ENCODE results near the gene FXR1.

Gene FXR1

DNA sequence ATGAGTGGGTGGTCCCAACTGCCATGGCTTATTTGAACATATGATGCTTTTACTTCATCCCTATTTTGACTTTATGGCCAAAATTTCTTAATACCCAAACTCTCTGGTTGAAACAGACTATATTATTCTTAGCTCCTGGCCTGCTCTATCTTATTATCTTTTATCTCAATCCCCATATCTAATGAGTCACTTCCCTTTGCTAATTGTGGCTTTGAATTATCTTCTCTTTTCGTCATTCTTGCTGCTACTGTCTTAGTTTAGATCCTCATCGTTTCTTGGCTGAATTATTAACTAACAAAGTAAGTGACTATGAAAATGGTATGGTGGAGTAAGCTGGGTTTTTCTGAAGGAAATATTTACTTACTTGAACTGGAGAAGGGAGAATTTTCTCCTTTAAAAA is 105.2 kb downstream of the FXR1 start:
- Histone ChIP-seq H3K4me3 (ENCODE audit: low read length) (no peak overlapping the region), H3K9ac (ENCODE audit: low read length) (no peak overlapping the region), H4K20me1 (ENCODE audit: insufficient read depth, low read length) (no peaks in the 10 kb centered on the region), H2AFZ (ENCODE audit: low read depth, low read length) (no peak overlapping the region), H3K27me3 (ENCODE audit: low read depth, low read length) (no peaks in the 10 kb centered on the region), H3K79me2 (ENCODE audit: low read length) (no peaks in the 10 kb centered on the region), H3K27ac (ENCODE audit: low read length) (no peak overlapping the region), H3K36me3 (replicated peaks; ENCODE audit: low read depth, low read length) (no peaks in the 10 kb centered on the region), H3K4me1 (ENCODE audit: low read length) (no peaks in the 10 kb centered on the region), H3K9me3 (ENCODE audit: insufficient read depth, low read length) (no peaks in the 10 kb centered on the region), H3K4me2 (ENCODE audit: low read length) (no peak overlapping the region)
- TF ChIP-seq, protein P1, sequence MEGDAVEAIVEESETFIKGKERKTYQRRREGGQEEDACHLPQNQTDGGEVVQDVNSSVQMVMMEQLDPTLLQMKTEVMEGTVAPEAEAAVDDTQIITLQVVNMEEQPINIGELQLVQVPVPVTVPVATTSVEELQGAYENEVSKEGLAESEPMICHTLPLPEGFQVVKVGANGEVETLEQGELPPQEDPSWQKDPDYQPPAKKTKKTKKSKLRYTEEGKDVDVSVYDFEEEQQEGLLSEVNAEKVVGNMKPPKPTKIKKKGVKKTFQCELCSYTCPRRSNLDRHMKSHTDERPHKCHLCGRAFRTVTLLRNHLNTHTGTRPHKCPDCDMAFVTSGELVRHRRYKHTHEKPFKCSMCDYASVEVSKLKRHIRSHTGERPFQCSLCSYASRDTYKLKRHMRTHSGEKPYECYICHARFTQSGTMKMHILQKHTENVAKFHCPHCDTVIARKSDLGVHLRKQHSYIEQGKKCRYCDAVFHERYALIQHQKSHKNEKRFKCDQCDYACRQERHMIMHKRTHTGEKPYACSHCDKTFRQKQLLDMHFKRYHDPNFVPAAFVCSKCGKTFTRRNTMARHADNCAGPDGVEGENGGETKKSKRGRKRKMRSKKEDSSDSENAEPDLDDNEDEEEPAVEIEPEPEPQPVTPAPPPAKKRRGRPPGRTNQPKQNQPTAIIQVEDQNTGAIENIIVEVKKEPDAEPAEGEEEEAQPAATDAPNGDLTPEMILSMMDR (IDR thresholded peaks at IDR 0.05; ENCODE audit: low read depth, low read length) = no peak
- no peak for TF ChIP-seq EZH2phosphoT487 (IDR thresholded peaks at IDR 0.05; ENCODE audit: low read depth)

DNA sequence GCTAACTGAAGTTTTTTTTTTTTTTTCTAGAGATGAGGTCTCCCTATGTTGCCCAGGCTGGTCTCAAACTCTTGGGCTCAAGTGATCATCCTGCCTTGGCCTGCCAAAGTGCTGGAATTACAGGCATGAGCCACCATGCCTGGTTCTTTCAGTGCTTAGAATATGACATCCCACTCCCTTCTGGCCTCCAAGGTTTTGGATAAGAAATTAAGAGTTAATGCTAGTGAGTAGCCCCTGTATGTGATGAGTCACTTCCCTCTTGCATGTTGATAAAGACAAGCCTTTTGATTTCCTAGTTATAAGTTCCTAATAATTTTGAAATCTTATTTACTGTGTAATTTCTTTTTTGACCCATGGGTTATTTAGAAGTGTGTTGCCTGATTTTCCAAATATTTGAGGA is 112.7 kb downstream of the FXR1 start:
- Histone ChIP-seq H3K27me3 (ENCODE audit: low read depth, low read length) (no peaks in the 10 kb centered on the region), H3K27ac (ENCODE audit: low read length) (no peak overlapping the region), H3K4me2 (ENCODE audit: low read length) (no peak overlapping the region), H3K9me3 (ENCODE audit: insufficient read depth, low read length) (0 out of 2 replicates have a peak, but pooled peaks cover 4% of the 10 kb centered on the region), H3K4me3 (ENCODE audit: low read length) (no peak overlapping the region), H3K79me2 (ENCODE audit: low read length) (no peaks in the 10 kb centered on the region), H3K9ac (ENCODE audit: low read length) (no peak overlapping the region), H3K4me1 (ENCODE audit: low read length) (no peaks in the 10 kb centered on the region), H2AFZ (ENCODE audit: low read depth, low read length) (no peak overlapping the region), H3K36me3 (replicated peaks; ENCODE audit: low read depth, low read length) (no peaks in the 10 kb centered on the region), H4K20me1 (ENCODE audit: insufficient read depth, low read length) (no peaks in the 10 kb centered on the region)
- TF ChIP-seq, protein P1 (IDR thresholded peaks at IDR 0.05; ENCODE audit: low read depth, low read length) = no peak
- no peak for TF ChIP-seq EZH2phosphoT487 (IDR thresholded peaks at IDR 0.05; ENCODE audit: low read depth)

DNA sequence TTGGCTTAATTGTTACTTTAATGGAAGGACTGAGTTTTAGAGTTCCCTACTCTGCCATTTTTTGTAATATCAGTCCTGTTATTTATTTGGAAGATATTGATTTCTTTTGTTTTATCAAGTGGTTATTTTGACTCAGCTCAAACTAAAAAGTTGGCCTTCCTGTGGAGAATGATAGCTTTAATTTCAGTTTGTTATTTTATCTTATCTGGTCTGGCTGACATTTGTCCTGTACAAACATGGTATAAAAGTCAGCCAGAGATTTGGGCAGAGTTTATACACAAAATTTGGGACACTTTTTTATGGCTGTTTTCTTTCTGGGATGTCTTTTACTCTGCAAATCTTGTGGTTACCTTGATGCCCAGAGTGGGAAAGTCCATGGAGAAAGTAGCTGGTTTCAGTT is 118.5 kb downstream of the FXR1 start:
- Histone ChIP-seq H2AFZ (ENCODE audit: low read depth, low read length) (no peak overlapping the region), H3K36me3 (replicated peaks; ENCODE audit: low read depth, low read length) (no peaks in the 10 kb centered on the region), H3K27ac (ENCODE audit: low read length) (no peak overlapping the region), H3K4me2 (ENCODE audit: low read length) (no peak overlapping the region), H3K4me3 (ENCODE audit: low read length) (no peak overlapping the region), H3K9ac (ENCODE audit: low read length) (no peak overlapping the region), H3K4me1 (ENCODE audit: low read length) (no peaks in the 10 kb centered on the region), H3K9me3 (ENCODE audit: insufficient read depth, low read length) (0 out of 2 replicates have a peak, but pooled peaks cover under 1% of the 10 kb centered on the region), H3K79me2 (ENCODE audit: low read length) (no peaks in the 10 kb centered on the region), H3K27me3 (ENCODE audit: low read depth, low read length) (no peaks in the 10 kb centered on the region), H4K20me1 (ENCODE audit: insufficient read depth, low read length) (no peaks in the 10 kb centered on the region)
- TF ChIP-seq, protein P1 (IDR thresholded peaks at IDR 0.05; ENCODE audit: low read depth, low read length) = no peak
- no peak for TF ChIP-seq EZH2phosphoT487 (IDR thresholded peaks at IDR 0.05; ENCODE audit: low read depth)
